Hematopoietic multipotent progenitor cell treated with erythropoietin and hydrocortisone succinate and interleukin-3 and kit ligand, for 8 days (in vitro differentiated cells): ENCODE data around the gene MUC5B.
"Not testable (repeated sequence)": the region's sequence is repeated elsewhere in the genome, so short reads cannot be mapped to it uniquely, and the experiment has no call there.

Source experiments
- DNase-seq: peaks from one replicate; pipeline ENCODE4 v3.0.0-alpha.2; 2015

The MUC5B gene

DNA sequence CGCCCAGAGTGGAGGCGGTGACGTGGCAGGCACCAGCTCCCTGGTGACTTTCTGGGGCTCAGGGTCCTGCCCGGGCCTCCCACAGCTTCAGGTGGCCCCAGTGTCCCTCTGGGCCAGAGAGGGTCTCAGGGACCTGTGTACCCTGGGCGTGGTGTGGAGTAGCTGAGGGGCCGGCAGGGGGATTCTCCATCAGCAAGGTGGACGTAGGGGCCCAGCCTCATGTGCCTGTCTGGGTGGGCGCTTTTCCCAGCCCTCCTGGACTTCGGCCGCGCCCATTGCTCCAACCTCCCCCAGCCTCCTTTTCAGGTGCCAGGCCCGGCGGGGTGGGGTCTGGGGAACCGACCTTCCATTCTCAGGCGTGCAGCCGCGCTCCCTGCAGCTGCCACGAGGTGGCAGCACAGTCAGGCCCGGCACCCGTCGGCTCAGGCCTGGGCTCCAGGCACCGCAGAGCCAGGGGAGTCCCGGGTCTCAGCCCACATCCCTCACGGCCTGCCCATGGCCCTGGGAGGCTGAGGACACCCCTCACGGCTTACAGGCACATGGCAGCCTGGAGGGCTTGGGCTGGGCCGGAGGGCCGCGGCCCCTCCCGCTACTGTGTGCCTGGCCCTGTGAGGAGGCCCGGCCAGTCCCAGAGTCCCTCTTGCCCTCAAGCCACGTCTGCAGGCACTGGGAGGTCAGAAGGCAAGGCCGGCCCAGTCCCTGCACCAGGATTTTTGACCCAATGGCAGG is 19.9 kb upstream of the MUC5B start:
- DNase-seq = peak; percentile 45

DNA sequence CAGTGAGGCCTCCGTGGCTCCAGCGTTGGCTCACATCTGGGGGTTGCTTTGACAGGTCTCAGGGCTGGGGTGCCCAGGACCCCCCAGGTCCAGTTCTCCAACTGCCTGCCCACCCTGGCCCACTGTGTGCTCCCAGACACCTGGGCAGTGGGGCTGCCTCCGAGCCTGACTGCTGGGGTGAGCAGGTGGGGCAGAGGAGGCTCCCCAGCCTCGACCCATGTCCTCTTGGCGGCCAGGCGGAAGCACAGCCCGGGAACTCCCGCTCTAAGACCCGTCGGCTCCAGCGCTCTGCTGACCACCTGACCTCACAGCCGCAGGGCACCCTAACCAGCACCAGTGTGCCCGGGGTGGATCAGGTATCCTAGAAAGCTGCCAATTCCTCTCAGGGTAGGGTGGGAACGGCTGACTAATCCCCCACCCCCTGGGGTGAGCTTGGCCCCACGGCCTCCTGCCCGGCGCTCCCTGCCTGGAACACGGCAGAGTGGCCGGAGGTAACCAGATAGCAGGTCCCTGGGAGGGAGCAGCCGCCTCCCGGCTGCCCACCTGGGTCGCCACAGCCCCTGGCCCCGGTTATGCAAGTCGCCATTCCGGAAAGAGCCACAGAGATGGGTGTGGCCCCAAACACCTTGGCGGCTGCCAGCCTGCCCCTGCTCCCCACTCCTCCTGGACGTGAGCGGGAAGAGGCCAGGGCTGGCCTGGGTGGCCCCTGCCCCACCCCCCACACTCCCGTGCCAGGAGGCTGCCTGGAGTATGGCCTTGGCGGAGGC is 19.2 kb upstream of the MUC5B start:
- DNase-seq = no peak

DNA sequence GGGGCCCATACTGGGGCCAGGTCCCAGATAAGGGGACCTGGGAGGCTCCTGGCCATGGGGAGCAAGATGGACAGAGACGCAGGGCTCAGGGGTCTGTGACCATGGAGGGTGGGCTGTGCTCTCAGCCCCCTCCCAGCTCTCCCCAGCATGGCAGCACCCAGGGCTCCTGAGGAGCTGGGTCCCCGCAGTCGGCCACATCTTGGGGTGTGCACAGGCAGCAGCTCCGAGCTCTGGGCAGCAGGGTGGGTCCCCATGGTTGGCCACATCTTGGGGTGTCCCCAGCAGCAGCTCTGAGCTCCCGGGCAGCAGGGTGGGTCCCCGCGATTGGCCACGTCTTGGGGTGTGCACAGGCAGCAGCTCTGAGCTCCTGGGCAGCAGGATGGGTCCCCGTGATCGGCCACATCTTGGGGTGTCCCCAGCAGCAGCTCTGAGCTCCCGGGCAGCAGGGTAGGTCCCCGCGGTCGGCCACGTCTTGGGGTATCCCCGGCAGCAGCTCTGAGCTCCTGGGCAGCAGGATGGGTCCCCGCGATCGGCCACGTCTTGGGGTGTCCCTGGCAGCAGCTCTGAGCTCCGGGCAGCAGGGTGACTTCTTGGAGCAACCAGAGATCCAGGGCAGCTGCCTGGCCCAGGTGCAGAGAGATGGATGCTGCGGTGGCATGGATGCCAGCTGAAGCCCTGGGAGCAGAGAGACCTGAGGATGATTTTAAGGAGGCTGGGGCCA is 18.3 kb upstream of the MUC5B start:
- DNase-seq = no peak

DNA sequence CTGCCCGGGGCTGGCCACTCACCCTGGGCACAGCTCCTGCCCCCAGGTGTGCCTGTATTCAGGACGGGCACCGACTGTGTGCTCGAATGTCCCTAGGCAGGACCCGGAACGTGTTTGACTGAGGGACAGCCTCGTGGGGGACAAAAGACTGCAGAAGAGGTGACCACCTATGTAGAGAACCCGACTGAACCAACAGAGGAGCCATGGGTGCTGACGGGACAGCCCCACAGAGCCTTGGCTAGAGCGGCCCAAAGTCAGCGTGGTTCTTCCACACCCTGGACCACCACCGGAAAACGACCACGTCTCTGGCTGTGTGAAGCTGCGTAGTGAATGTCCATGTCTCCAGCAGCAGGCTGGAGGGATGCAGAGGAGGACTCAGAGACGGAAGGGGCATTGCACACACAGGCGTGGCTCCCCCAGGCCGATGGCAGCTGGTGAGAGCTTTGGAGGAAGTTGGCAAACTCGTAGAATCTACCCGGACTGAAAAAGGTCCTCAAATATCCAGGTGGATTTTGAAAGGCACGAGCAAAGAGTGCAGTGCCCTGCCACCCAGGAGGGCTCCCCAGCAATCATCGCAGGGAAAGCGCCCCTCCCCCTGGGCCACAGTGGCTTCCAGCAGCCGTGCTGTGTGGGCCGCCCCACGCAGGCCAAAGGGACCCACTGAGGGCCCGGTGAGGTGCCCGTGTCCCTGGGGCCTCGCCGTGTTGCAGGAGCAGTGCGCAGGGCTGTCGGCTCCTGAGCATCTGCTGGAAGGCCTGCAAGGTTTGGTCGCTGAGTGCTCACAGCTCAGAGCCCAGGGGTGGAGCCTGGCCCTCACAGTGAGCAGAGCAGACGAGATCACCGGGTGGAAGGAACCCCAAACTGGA is 17.5 kb upstream of the MUC5B start:
- no peak for DNase-seq

DNA sequence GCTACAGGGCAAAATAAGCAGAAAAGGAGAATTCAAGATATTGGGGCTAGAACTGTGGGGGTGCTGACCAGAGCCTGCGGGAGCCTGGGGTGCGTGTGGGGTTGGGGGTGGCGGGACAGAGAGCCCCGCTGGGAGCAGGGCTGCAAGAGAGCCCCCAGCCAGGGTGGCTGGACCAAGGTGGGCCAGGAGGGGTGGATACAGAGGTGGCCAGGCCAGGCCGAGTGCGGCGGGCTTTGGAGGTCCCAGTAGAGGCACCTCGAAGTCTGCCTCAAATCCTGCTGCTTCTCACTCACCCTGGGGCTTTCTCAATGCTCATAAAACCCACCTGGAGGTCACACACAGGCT is 16.9 kb upstream of the MUC5B start:
- DNase-seq = no peak

DNA sequence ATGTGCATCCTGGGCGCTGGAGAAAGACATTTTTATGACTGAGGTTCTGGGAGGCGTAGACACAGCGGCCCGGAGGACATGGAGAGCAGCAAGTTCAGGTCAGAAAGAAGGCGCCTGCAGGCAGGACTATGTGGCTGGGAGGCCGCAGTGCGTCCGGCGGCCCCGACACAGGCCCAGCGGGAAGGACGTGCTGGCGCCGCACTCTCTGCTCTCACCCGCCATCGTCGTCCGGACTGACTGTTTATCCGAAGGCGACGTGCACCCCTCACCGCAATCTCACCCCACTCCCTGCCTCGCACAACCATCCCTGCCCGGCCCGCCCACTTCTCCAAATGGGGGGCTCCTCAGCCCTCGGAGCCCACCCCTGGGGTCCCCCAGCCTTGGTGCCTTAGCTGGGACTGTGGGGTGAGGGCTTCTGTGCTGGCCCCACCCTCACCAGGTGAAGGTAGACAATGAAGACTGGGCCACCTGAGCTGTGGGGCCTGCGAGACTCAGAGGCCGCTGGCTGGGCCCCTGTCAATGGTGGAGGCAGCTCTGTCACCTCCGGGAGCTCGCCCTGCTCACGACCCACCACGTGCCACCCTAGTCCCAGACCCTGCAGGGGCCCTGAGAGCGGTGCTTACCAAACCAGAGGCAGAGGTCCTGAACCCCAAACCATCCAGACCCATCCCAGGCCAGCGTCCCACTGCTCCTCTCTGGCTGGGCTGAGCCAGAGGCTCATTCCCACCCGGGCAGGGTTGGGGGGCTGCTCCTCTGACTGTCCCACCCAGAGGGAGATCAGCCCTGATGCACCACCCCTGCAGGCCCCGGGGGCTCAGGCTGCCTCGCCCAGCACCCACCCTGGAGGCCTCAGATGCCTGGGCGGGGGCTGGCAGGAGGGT is 16.2 kb upstream of the MUC5B start:
- no peak for DNase-seq

DNA sequence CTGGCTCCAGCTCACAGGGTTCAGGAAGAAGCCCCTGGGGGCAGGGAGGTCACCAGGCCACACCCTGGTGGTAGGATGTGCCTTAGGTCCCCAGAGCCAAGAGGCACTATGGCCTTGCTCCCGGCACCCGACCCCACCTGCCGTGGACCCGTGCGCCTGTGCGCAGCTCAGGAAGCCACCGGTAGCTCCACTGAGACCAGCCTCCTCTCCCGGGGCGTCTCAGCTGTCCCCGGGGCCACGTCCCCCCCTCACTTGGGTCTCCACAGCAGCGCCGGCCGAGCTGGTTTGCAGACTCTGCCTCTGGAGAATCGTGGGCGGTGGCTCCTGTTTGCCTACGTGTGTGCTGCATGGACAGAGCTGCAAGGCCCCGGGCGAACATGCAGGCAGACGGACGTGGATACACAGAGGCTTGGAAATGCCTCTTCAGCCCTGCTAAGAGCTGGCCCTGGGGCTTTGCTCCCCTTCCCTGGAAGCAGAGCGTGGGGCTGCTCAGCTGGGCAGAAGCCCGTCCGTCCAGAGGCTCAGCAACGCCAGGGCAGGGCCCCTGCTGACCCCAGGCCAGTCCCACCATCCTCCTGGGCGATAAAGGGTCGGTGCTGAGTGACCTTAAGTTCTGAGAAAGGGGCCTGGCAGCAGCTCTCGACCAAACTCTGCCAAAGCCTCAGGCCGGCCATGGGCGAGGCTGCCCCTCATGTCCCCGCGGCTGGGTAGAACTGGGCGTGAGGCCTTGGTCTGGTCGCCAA is 15.3 kb upstream of the MUC5B start:
- no peak for DNase-seq

DNA sequence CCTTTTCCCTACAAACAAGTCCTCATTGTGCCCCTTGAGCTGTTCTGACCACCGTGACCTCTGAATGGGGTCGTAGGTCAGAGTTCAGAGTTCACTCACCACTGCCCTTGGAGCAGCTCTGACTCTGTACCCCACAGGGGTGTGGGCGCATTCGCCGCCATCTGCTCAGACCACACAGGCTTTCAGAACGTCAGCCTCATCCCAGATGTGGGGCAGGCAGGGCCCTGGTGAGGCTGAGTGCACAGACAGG is 14.8 kb upstream of the MUC5B start:
- no peak for DNase-seq

DNA sequence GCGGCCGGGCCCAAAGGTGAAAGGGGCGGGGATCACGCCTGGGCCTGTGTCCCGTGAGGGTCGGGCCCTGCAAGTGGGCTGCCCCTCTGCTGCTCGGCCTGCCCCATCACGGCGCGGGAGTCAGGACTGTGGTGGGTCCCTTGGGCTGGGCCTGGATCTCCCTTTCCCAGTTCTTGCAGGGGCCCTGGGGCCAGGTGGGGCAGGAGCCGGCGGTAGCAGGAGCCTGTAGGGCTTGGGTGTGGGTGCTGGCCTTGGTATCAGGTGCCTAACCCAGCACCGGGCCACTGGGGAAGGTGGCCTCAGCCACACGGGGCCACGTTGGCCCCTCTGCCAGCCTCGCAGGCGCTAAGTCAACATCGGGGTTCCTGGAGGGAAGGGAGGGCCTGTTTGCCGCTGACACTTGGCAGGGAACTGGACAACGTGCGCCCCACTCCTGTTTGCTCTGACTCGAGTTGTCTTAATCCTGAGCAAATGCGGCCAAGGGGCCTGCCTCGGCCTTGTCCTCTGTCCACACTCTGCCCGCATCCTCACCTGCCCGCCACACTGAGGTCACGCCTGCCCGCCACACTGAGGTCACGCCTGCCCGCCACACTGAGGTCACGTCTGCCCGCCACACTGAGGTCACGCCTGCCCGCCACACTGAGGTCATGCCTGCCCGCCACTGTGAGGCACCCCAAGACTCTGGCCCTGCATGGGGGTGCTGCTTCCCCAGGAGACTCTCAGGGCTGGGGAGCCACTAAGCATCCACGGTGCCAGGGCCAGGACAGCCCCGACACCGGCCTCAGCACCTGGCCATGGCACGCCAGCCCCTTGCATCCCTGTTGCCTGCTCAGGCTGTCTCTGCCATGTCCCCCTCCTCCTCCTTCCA is 14.2 kb upstream of the MUC5B start:
- DNase-seq = no peak

DNA sequence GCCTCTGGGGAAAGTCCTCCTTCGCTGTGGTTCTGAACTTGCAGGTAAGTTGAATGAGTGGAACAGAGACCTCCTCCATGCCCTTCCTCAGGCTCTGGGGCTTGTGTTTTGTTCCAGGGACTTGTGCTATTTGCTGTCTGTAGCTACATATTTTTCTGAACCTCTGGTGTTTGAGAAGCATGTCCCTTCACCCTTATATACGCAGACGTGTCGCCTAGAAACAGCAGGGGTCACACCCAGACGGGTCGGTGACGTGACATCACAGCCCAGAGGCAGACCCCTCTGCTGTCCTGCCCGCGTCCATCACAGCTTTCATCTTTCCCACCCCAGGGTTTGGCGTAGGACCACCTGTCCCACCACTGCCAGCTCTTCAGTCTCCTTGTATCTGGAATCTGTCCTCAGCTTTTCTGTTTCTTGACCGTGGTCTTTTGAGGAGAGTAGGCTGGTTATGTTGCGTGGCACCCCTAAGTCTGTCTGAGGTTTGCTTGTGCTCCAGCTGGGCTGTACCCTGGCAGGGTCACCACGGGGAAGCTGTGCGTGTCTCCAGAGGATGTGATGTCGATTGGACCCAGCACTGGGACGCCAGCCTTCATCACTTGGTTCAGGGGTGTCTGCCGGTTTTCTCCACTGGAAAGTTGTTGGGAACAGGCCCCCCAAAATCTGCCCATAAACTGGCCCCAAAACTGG is 13.4 kb upstream of the MUC5B start:
- no peak for DNase-seq

DNA sequence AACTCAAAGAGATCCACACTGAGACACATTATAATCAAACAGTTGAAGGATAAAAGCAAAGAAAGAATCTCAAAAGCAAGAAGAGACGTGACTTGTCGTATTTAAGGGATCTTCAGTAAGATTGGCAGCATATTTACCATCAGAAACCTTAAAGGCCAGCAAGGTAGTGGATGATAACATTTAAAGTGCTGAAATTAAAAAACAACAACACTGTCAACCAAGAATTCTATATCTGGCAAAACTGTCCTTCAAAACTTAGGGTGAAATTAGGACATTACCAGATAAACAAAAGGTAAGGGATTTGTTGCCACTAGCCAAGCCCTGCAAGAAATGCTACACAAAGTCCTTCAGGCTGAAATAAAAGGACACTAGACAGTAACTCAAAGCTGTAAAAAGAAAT is 11.0 kb upstream of the MUC5B start:
- no peak for DNase-seq

DNA sequence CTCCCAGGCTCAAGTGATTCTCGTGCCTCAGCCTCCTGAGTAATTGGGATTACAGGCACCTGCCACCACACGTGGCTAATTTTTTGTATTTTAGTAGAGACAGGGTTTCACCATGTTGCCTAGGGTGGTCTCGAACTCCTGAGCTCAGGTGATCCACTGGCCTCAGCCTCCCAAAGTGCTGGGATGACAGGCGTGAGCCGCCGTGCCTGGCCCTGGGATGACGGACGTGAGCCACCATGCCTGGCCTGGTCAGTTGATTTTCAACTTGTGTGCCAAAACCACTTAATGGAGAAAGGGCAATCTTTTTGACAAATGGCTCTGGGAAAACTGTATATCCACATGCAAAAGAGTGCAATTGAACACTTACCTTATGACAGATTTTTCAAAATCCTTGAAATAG is 7.0 kb upstream of the MUC5B start:
- DNase-seq = not testable (repeated sequence)

DNA sequence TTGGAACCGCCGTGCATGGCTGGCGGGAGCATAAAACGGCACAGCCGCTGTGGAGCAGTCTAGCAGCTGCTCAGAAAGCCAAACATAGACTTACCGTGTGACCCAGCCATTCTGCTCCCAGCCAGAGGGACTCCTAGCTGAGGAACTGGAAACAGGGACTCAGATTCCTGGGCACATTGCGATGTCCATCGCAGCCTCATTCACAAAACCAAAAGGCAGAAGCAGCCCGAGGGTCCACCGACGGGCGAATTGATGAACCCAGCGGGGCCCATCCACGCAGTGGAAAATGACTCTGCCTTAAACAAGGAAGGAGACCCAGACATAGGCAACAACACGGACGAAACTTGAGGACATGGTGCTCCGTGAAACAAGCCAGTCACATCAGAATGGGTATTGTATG is 5.7 kb upstream of the MUC5B start:
- DNase-seq = no peak

DNA sequence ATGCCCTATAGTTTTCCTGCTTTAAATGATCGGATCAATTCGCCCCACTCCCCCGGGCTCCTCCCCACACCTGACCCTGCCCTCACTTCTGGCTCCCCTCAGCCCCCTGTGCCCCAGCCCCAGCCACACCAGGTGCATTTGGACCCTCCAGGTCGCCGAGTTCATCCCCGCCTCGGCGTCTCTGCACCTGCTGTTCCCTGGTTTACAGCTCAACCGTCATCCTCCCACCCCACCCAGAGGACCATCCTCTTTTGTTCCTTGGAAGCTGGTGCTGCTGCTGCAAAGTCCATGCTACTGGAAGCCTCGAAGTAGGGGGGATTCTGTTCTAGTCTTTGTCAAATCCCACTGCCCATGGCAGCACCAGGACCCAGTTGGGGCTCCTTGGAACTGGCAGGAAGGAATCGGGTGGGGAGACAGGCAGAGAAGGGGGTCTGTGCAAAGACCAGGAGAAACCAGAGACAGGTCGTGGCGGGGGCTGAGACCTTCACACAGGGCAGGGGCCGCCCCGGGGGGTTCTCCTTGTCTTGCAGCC is 4.5 kb upstream of the MUC5B start:
- DNase-seq = no peak

DNA sequence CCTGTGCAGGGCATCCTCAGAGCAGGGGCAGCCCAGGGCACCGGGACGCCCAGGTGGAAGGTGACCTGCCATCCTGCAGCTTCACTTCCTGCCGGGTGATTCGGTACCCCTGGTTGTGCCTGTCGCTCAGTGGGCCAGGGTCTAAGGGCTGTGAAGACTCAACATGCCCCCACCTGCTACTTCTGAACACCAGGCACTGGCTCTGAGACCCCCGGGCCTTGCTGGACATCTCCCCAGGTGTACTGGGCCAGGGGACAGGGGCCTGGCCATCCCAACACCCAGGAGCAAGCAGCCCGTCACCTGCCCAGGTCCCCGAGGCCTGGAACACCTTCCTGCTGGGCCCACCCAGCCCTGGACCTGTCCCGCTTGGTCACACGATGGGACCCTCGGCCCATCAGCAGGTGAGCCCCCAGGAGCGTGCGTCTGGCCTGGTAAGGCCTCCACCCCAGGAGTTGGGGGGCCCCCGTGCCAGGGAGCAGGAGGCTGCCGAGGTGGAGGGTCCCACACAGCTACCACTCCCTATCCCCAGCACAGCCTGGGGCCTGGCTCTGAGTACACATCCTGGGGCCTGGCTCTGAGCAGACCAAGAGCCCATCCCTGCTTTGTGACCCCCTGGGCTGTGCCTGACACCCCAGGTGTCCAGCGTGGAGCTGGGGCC is 3.9 kb upstream of the MUC5B start:
- DNase-seq = no peak

DNA sequence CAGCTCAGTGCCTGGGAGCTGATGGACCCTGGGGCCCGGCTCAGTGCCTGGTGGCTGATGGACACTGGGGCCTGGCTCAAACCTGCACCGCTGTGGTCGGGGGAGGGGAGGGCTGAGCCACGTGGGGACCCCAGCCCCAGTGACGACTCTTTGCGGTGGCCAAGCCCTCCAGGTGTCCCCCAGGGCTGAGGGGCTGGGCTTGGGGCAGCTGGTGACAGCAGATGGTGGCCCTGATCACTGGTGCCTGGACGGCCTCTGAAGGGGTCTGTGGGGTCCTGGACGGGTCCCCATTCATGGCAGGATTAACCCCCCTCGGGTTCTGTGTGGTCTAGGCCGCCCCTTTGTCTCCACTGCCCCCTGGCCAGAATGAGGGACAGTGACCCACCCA is 3.4 kb upstream of the MUC5B start:
- DNase-seq = no peak

DNA sequence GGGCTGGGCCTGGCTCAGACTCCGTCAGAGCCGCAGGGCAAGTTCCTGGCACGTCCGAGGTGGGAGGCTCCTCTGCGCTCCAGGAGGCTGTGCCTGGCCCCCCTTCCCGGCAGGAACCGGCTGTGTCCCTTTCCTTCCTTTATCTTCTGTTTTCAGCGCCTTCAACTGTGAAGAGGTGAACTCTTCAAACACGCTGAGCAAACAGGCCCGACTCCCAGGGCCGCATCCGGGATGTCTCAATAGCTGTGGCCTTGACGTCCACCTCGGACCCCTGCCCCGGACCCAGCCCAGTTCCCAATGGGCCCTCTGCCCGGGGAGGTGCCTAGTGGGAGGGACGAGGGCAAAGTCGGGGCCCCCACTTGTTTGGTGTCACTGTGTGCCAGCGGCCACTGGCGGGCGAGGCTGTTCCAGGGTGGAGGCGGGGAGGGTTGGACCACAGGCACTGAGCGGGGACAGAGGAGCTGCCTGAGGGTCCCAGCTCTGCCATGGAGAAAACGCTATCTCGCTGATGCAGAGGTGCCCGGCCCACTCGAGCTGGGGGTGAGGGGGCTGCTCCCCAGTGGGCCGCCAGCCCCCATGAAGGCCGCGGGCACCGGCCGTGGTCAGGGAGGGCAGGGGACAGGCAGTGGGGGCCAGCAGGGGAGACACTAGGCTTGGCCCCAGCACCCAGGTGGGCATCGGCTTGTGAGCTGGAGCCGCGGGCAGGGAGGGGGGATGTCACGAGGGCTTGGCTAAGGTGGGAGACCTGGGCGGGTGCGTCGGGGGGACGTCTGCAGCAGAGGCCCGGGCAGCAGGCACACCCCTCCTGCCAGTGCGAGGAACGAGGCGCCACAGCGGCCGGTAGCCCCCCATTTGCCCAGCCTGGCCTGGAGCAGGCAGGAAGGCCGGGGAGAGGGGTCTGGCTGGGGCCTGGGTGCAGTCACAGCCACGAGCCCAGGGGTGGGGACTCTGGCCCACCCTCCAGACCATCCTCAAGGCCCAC is 2.7 kb upstream of the MUC5B start:
- DNase-seq = no peak
